NCI-H2107 treated with DMSO at 0.1 percent for 48 hours (cell line): ENCODE measurements around the gene MYBPC2.

Experiments used
- DNase-seq: peaks from one replicate; lab custom pipeline; 2025; ENCODE audit not compliant: unreplicated experiment; lab: John Stamatoyannopoulos, UW

Gene MYBPC2

GRCh38 chr19:50513746-50514345 lies 81.2 kb downstream of the MYBPC2 start, which contains the start of gene ASPDH:
TSS of gene ASPDH (minus strand) at chr19:50513913. CDS start at chr19:50513823, 90 bp downstream.
- no peak for DNase-seq

- peak; percentile 47 for DNase-seq
Observed at GRCh38 chr19:50514346-50515167, 81.9 kb downstream of the MYBPC2 start.

GRCh38 chr19:50515168-50515561 lies 82.5 kb downstream of the MYBPC2 start:
- DNase-seq = no peak
